ENCODE results near the gene NSUN3.

NSUN3 gene

GRCh38 chr3:94130690-94131089 is 67.8 kb downstream of the NSUN3 start:
- DNase-seq = no peak

DNA sequence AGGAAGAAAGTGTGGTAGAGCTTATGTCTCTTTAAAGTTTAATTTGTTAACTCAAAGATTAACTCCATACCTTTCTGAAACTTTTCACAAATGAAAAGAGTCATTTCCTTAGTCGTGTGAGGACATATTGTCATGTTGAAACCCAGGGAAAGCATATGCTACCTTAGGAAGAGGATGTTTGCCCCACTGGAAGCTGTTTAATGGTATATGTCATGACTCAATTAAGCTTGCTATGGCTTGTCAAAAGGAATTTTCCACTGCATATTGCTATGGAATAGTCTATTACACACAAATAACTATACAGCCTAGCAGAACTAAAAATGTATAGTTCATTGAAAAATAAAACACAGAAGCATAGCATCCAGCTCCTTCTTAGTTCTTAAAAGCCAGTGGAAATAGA is 69.9 kb downstream of the NSUN3 start:
- DNase-seq = no peak

- no peak for DNase-seq
Observed at GRCh38 chr3:94136133-94136532, 73.3 kb downstream of the NSUN3 start.

DNA sequence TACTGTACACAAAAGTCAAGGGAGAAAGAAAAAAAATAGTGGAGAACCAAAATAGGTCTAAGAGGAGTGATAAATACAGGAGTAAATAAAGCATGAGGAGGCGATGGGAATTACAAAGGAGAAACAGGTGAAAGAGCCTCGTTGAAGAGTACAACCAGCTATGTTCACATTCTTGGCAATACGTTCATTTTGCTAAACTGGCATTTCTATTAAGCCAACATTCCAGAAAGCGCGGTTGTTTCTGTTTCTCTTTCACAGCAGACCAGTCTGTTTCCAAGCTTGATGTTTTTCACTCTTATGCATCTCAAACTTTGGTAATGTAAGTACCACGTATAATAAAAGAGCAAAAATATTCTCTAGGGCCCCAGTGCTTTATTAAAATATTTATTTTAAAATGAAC is 74.5 kb downstream of the NSUN3 start:
- no peak for DNase-seq

GRCh38 chr3:94146455-94146854 is 83.6 kb downstream of the NSUN3 start:
- DNase-seq = no peak

DNA sequence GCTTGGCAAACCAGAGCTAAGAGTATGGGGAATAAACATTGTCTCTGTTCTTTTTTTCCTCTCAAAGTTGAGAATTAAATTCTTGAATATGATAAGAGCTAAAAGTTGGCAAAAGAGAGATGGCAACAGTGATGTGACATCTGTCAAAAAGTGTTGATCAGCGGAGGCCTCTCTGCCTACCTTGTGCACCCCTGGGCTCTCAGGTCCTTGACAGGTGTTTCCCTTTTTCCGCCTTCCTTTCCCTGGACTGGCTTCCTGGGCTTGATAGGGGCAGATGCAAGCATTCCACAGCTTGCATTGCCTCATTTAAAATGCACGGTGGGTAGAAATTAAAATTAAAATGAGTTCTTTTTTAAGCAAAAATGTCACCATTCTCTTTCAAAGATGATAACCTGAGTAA is 84.2 kb downstream of the NSUN3 start:
- DNase-seq = no peak

GRCh38 chr3:94150113-94150512 is 87.3 kb downstream of the NSUN3 start:
- no peak for DNase-seq

- DNase-seq = peak; percentile 11
Observed at GRCh38 chr3:94156626-94157025, 93.8 kb downstream of the NSUN3 start.

- no peak for DNase-seq
Observed at GRCh38 chr3:94158512-94158911, 95.7 kb downstream of the NSUN3 start.

DNA sequence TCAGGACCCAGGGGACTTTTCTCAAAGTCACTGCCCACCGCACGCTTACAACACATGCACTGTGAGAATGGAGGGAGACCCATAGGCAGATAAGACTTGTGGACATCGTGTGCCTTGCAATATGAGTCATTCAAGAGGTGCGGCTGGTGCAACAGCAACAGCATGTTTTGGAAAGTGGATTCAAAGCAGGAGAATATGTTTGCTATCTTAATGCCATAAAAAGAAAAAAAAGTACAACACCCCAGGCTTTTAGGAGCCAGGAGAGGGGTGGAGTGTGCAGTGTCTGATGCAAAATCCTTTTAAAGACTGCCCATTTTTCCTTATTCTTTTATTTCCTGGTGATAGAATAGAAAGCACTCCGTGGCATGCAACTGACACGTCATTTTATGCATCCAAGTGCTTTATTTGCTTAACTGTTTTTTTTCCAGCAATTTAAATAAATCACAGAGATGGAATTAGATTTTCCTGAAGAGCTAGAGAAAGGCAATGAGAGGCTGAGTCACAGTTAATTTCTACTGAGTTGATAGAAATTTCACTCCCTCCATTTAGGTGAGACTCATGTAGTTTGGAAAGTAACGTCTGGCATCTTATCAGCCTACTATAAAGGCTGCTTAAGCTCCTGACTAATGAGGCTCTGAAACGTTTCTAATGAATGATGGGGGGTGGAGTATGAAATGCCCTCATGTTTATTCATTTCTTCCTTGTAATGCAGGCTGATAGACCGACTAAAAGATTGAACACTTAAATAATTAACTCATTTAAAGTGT is 96.4 kb downstream of the NSUN3 start:
- no peak for DNase-seq

DNA sequence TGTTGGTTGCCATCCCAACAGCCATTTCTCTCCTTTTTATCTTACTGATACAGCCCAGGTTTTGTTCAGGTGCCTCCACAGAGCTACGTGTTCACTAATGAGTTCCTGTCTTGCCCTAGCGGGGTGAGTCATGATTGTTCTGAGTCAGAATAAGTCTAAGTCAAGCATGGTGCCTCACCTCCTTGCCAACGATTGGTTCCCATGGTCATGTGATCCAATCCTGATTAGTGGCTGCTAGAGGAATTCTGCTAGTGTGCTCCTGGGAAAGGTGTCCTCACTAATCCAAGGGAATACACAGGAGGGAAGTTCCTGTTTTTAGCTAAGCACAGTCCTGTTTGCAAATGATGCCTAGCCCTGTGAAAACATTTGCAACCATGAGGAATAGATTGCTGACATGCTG is 99.8 kb downstream of the NSUN3 start:
- no peak for DNase-seq

DNA sequence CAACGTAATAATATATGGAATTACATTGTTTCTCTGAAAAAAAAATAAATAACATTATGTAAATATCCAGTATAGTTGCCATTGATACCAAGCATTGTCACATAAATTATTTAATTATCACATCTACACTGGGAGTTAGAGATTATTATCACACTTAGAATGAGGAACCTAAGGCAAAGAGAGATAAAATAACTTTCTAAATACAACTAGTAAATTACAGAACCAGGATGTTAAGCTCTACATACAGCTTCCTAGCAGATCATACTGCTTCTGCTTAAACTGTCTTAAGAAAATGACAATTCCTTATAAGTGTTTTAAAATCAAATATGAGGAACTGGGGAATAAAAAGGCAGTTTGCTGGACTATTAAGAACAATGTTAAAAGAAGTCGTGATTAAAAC is 104.5 kb downstream of the NSUN3 start:
- DNase-seq = no peak

- DNase-seq = no peak
Observed at GRCh38 chr3:94167796-94168195, 104.9 kb downstream of the NSUN3 start.

GRCh38 chr3:94171954-94172353 is 109.1 kb downstream of the NSUN3 start:
- DNase-seq = no peak

GRCh38 chr3:94172695-94173310 is 109.9 kb downstream of the NSUN3 start:
- no peak for DNase-seq

GRCh38 chr3:94173673-94174434 is 111.0 kb downstream of the NSUN3 start:
- no peak for DNase-seq

- no peak for DNase-seq
Observed at GRCh38 chr3:94175677-94176076, 112.8 kb downstream of the NSUN3 start.

DNA sequence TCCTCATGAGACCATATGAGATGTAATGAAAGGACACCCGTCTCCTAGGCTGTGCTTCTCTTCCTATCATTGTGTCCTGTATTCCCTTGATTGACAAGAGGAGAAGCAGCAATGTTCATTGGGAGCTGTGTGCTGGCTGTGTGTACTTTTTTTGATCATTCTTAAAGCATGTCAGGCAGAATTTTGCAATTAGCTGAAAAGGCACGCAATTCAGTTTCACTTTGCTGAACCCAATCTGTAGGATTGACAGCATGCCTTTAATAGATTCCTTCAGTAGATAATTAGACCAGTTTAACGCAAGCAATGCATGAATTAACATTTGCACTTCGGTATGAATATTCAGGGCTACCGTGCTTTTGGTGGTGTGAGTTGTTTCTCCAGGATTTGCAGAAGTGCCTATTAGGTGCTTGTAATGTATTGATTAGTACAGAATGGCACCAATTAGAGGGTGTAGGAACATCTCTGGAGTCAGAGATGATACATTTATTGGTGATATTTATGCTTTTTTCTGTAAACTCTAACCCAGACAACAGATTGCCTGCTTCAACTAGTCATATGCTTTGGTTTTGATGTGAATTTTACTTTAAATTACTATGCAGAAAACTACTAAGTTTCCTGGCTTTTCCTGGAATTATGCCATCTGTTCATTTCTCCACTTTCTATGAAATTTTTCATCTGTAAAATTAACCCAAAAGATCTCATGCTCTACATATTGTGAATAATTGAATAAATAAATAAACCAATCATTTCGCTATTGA is 114.3 kb downstream of the NSUN3 start:
- no peak for DNase-seq

All from MV-4-11 (cell line).